AG20443 (cell line): Measurements from ENCODE around the gene SIGLEC1.

Source experiments
- DNase-seq: peaks from one replicate; pipeline ENCODE4 v3.0.0; 2012; ENCODE audit warnings: low spot score, mixed read lengths

Gene SIGLEC1

GRCh38 chr20:3728876-3729275, 16.5 kb upstream of the SIGLEC1 start:
- DNase-seq, result no peak

GRCh38 chr20:3728354-3728753, 16.0 kb upstream of the SIGLEC1 start:
- no peak for DNase-seq

- peak; percentile 77 for DNase-seq
These were observed 15.1 kb upstream of the SIGLEC1 start for GRCh38 chr20:3727401-3728021.

- DNase-seq, result no peak
These were observed 12.0 kb upstream of the SIGLEC1 start for GRCh38 chr20:3724356-3724755.

- no peak for DNase-seq
These were observed 10.9 kb upstream of the SIGLEC1 start for GRCh38 chr20:3723284-3723683.

GRCh38 chr20:3721912-3722311, 9.5 kb upstream of the SIGLEC1 start:
- DNase-seq, result no peak

- DNase-seq, result no peak
These were observed 8.2 kb upstream of the SIGLEC1 start for GRCh38 chr20:3720626-3721025.

- no peak for DNase-seq
These were observed 7.7 kb upstream of the SIGLEC1 start for GRCh38 chr20:3720068-3720467.

GRCh38 chr20:3719046-3719445, 6.6 kb upstream of the SIGLEC1 start:
- DNase-seq, result no peak

GRCh38 chr20:3716195-3716834, 3.9 kb upstream of the SIGLEC1 start:
- DNase-seq, result peak; percentile 75

GRCh38 chr20:3714092-3714491, 1.7 kb upstream of the SIGLEC1 start:
- DNase-seq, result no peak

GRCh38 chr20:3711484-3711941, 887 bp downstream of the SIGLEC1 start:
- DNase-seq, result no peak

GRCh38 chr20:3710703-3711483, 1.5 kb downstream of the SIGLEC1 start:
- peak; percentile 90 for DNase-seq

- no peak for DNase-seq
These were observed 2.4 kb downstream of the SIGLEC1 start for GRCh38 chr20:3710011-3710466.

- DNase-seq, result no peak
These were observed 4.9 kb downstream of the SIGLEC1 start for GRCh38 chr20:3707508-3707899.

GRCh38 chr20:3706774-3707507, 5.5 kb downstream of the SIGLEC1 start:
- peak; percentile 82 for DNase-seq

- no peak for DNase-seq
These were observed 6.2 kb downstream of the SIGLEC1 start for GRCh38 chr20:3705970-3706739.

- DNase-seq, result no peak
These were observed 6.9 kb downstream of the SIGLEC1 start for GRCh38 chr20:3705491-3705969.

GRCh38 chr20:3704087-3704486, 8.3 kb downstream of the SIGLEC1 start:
- DNase-seq, result no peak

GRCh38 chr20:3702611-3703391, 9.6 kb downstream of the SIGLEC1 start:
- no peak for DNase-seq
